HUES64 (cell line): ENCODE measurements around the gene FUOM.

Experiments
- H3K27ac ChIP-seq: 2 replicates; pipeline ENCODE4 v1.7.0; 2013; ENCODE audit warnings: low read depth, low read length, inconsistent platforms
- H3K27me3 ChIP-seq: 2 replicates; pipeline ENCODE4 v1.6.1; 2013; ENCODE audit warnings: mild to moderate bottlenecking, low read length; ENCODE audit not compliant: insufficient read depth
- H3K36me3 ChIP-seq: 2 replicates; pipeline ENCODE4 v1.6.1; 2013; ENCODE audit warnings: mild to moderate bottlenecking, low read length; ENCODE audit not compliant: insufficient read depth
- H3K4me1 ChIP-seq: 2 replicates; pipeline ENCODE4 v1.6.1; 2013; ENCODE audit warnings: mild to moderate bottlenecking, low read length, moderate library complexity; ENCODE audit not compliant: insufficient read depth
- H3K4me3 ChIP-seq: 2 replicates; pipeline ENCODE4 v1.5.1; 2013; ENCODE audit warnings: mild to moderate bottlenecking, low read length, moderate library complexity
- H3K9ac ChIP-seq: 2 replicates; pipeline ENCODE4 v1.6.1; 2013; ENCODE audit warnings: mild to moderate bottlenecking, low read depth, low read length
- H3K9me3 ChIP-seq: 2 replicates; pipeline ENCODE4 v1.6.1; 2013; ENCODE audit warnings: low read depth, low read length; ENCODE audit not compliant: insufficient read depth
- WGBS: fragments of 150-250, 120-280 bp; methylation state at CpG from one replicate; pipeline ENCODE4 v1.1.7; 2013; ENCODE audit warnings: missing lambda C conversion rate; 5-methylcytosine and 5-hydroxymethylcytosine counted together

The FUOM gene

GRCh38 chr10:133355266-133355665, 2.6 kb downstream of the FUOM start:
- no peak overlapping the region for H3K27ac ChIP-seq
- 84% methylated on average over 6 of the region's 6 CpGs for WGBS
- H3K9me3 ChIP-seq, result no peaks in the 10 kb centered on the region
- no peaks in the 10 kb centered on the region; the same call in 1 of the 2 replicates for H3K27me3 ChIP-seq
- 0 out of 2 replicates have a peak, but pooled peaks cover 3% of the 10 kb centered on the region for H3K4me1 ChIP-seq
- H3K36me3 ChIP-seq, result peaks cover 10% of the 10 kb centered on the region; the same call in 1 of the 2 replicates
- H3K4me3 ChIP-seq, result no peak overlapping the region
- H3K9ac ChIP-seq, result no peak overlapping the region

GRCh38 chr10:133354672-133355240, 3.1 kb downstream of the FUOM start:
- Histone ChIP-seq H3K36me3 (peaks cover 10% of the 10 kb centered on the region; the same call in 1 of the 2 replicates), H3K27me3 (no peaks in the 10 kb centered on the region; the same call in 1 of the 2 replicates), H3K4me1 (0 out of 2 replicates have a peak, but pooled peaks cover 3% of the 10 kb centered on the region), H3K4me3 (no peak overlapping the region), H3K27ac (no peak overlapping the region), H3K9me3 (no peaks in the 10 kb centered on the region), H3K9ac (no peak overlapping the region)
- 94% methylated on average over 14 of the region's 14 CpGs for WGBS

GRCh38 chr10:133353988-133354605, 3.7 kb downstream of the FUOM start:
- H3K36me3 ChIP-seq, result peaks cover 10% of the 10 kb centered on the region; the same call in 1 of the 2 replicates
- H3K4me3 ChIP-seq, result no peak overlapping the region
- 90% methylated on average over 15 of the region's 16 CpGs for WGBS
- H3K9me3 ChIP-seq, result no peaks in the 10 kb centered on the region
- 0 out of 2 replicates have a peak, but pooled peaks cover 3% of the 10 kb centered on the region for H3K4me1 ChIP-seq
- H3K27me3 ChIP-seq, result no peaks in the 10 kb centered on the region; the same call in 1 of the 2 replicates
- no peak overlapping the region for H3K9ac ChIP-seq
- no peak overlapping the region for H3K27ac ChIP-seq

GRCh38 chr10:133353202-133353959, 4.4 kb downstream of the FUOM start:
- no peak overlapping the region for H3K9ac ChIP-seq
- H3K4me1 ChIP-seq, result 0 out of 2 replicates have a peak, but pooled peaks cover 3% of the 10 kb centered on the region
- no peak overlapping the region for H3K27ac ChIP-seq
- H3K27me3 ChIP-seq, result no peaks in the 10 kb centered on the region; the same call in 1 of the 2 replicates
- H3K9me3 ChIP-seq, result no peaks in the 10 kb centered on the region
- H3K36me3 ChIP-seq, result peaks cover 10% of the 10 kb centered on the region; the same call in 1 of the 2 replicates
- H3K4me3 ChIP-seq, result no peak overlapping the region
- 76% methylated on average over 16 of the region's 16 CpGs for WGBS

GRCh38 chr10:133351408-133352318, 6.2 kb downstream of the FUOM start:
- H3K9ac ChIP-seq, result no peak overlapping the region
- 69% methylated on average over 24 of the region's 24 CpGs for WGBS

GRCh38 chr10:133350950-133351329, 6.9 kb downstream of the FUOM start:
- no peak overlapping the region for H3K9ac ChIP-seq
- H3K4me1 ChIP-seq, result 0 out of 2 replicates have a peak, but pooled peaks cover 5% of the 10 kb centered on the region
- no peaks in the 10 kb centered on the region for H3K9me3 ChIP-seq
- no peak overlapping the region for H3K27ac ChIP-seq
- no peaks in the 10 kb centered on the region for H3K27me3 ChIP-seq
- 65% methylated on average over 13 of the region's 13 CpGs for WGBS
- H3K36me3 ChIP-seq, result peaks cover 5% of the 10 kb centered on the region; the same call in 1 of the 2 replicates
- no peak overlapping the region for H3K4me3 ChIP-seq

More at GRCh38 chr10:133351408-133352318, 6.2 kb downstream of the FUOM start:
- no peaks in the 10 kb centered on the region for H3K9me3 ChIP-seq
- no peak overlapping the region for H3K4me3 ChIP-seq
- H3K4me1 ChIP-seq, result 0 out of 2 replicates have a peak, but pooled peaks cover 7% of the 10 kb centered on the region
- peaks cover 10% of the 10 kb centered on the region; the same call in 1 of the 2 replicates for H3K36me3 ChIP-seq
- no peaks in the 10 kb centered on the region for H3K27me3 ChIP-seq
- H3K27ac ChIP-seq, result no peak overlapping the region

- no peaks in the 10 kb centered on the region for H3K27me3 ChIP-seq
- 85% methylated on average over 12 of the region's 12 CpGs for WGBS
- no peak overlapping the region for H3K4me3 ChIP-seq
- no peak overlapping the region for H3K9ac ChIP-seq
- no peak overlapping the region for H3K27ac ChIP-seq
- H3K9me3 ChIP-seq, result no peaks in the 10 kb centered on the region
- 0 out of 2 replicates have a peak, but pooled peaks cover 5% of the 10 kb centered on the region for H3K4me1 ChIP-seq
- H3K36me3 ChIP-seq, result 0 out of 2 replicates have a peak, but pooled peaks cover 1% of the 10 kb centered on the region
These were observed 7.4 kb downstream of the FUOM start for GRCh38 chr10:133350283-133350949.

GRCh38 chr10:133349577-133350011, 8.2 kb downstream of the FUOM start:
- no peaks in the 10 kb centered on the region for H3K9me3 ChIP-seq
- H3K27ac ChIP-seq, result no peak overlapping the region
- 0 out of 2 replicates have a peak, but pooled peaks cover 5% of the 10 kb centered on the region for H3K4me1 ChIP-seq
- 86% methylated on average over 9 of the region's 9 CpGs for WGBS
- no peaks in the 10 kb centered on the region for H3K27me3 ChIP-seq
- H3K36me3 ChIP-seq, result no peaks in the 10 kb centered on the region
- no peak overlapping the region for H3K9ac ChIP-seq
- no peak overlapping the region for H3K4me3 ChIP-seq

- Histone ChIP-seq H3K4me3 (no peak overlapping the region), H3K27ac (no peak overlapping the region), H3K27me3 (no peaks in the 10 kb centered on the region), H3K9ac (no peak overlapping the region), H3K4me1 (0 out of 2 replicates have a peak, but pooled peaks cover 5% of the 10 kb centered on the region), H3K36me3 (no peaks in the 10 kb centered on the region), H3K9me3 (no peaks in the 10 kb centered on the region)
- WGBS, result 93% methylated on average over 8 of the region's 8 CpGs
These were observed 8.7 kb downstream of the FUOM start for GRCh38 chr10:133349160-133349568.
